HG03064 (cell line): ENCODE results near the gene GAS7.

Experiments used
- ATAC-seq: cut with Tn5 transposase; IDR thresholded peaks from one replicate; pipeline ENCODE4 v1.9.1; 2021; ENCODE audit warnings: low read depth; ENCODE audit not compliant: unreplicated experiment

Gene GAS7

DNA sequence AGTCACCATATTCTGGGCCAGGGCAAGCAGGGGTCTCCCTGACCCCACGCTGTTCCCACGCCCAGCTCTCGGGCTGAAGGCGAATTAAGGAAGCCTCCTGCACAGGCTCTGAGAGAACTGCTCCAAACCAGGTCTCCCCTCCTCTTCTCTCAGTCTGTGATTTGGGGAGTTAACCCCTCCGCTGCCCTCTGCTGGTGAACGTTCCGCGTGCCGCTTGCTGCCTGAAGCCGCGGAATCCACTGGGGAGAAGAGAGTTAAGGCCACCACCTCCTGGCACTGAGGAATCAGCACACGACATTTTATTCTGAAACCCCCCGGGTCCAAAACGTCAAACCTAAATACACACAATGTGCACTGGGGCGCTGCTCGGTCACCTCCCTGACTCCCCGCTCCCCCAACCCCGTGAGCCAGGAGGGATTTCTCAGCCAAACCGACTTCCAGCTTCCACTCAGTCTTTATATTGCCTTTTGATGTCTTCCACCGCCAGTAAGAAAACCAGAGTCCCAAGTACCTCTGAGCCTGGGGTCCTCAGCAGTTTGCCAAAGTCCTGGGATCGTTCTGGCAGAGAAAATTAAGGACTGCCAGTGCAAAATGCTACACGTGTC lies 238.9 kb downstream of the GAS7 start:
- ATAC-seq = no peak

DNA sequence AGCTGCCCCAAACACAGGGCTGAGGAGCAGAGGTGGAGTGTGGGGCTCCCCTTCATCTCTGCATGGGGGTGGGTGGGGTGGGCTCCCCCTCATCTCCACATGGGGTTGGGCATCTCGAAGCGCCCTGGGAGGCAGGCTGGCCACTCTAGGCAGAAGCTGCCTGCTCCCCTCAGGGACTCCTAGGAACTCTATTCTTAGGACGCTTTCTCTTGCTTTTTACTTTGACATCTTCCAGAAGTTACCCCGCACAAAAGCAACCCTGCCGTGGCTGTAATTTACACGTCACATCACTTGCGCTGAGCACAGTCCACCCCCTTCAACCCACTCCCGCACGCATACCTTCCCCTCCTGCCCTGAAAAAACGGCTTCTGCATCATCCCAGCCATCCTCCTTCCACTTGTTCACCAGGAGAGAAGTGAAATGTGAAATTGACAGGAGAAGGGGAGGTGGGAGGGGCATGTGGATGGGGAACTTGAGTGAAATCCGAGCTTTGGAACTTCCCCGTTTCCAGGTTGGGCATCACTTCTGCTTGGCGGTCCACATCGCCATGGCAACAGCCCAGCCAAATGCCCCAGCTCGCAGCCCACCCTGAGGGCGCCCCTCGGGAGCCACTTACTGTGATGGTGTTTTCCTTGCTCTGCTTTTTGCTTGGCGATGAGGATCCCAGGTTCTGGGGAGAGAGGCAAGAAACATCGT lies 239.7 kb downstream of the GAS7 start:
- no peak for ATAC-seq

DNA sequence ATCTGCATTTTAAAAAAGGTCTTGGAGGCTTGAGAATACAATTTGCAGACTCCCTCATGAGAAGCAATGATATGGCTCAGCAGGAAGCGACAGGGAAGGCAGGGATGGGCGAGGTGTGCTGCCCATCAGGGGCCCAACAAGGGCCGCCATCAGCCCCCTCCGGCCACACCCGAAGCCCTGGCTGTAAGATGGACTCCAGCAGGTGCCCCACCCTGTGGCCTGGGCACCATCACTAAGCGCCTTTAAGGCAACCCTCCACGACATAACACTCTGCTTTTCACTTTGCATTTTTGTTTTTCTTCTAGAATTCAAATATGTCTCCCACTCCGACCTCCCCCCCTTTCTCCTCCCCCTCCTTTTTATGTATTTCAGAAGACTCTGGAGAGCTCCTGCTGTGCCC lies 241.2 kb downstream of the GAS7 start:
- no peak for ATAC-seq

DNA sequence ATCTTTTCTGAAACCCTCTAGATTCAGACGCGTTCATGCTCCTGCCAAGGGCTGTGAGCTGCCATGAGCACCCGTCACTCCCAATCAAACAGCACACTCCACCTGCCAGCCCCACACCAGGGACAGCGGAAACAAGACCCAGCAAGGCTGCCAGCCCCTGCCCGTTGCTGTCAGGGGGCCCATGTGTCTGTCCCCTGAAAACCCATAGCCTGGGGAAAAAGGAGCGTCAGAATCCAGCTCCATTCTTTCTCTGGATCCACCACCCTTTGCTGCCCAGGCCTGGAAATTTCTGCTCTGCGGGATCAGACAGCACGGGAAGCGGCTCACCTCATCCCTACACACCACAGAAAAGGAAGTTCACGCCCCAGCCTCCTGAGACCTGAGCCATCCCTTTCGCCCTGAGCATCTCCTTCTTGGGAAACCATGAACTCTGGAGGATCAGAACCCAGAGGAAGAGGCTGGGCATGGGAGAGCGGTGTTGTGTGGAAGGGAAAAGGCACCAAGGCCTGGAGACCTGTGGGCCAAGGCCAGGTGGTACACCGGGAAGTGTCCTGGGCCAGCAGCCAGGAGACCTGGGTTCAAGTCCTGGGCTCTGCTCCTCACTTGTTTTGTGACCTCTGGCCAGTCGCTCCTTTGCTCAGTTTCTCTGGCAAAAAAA lies 241.8 kb downstream of the GAS7 start:
- ATAC-seq = no peak

DNA sequence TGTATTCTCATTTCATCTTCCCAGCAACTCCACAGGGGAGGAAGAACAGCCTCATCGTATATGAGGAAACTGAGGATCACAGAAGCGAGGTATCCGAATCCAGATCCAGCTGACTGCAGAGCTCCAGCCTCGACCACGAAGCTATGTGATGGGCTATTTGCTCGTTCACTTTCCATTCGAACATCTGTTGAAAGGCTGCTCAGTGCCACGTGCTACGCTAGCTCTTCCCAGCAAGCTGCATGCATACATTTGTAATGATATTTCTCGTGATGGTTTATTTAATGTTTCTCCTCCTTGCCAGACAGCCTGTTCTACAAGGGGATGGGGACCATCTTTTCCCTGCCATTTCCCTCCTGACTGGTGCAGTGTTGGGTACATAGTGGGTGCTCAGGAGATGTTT lies 244.9 kb downstream of the GAS7 start:
- ATAC-seq = no peak

DNA sequence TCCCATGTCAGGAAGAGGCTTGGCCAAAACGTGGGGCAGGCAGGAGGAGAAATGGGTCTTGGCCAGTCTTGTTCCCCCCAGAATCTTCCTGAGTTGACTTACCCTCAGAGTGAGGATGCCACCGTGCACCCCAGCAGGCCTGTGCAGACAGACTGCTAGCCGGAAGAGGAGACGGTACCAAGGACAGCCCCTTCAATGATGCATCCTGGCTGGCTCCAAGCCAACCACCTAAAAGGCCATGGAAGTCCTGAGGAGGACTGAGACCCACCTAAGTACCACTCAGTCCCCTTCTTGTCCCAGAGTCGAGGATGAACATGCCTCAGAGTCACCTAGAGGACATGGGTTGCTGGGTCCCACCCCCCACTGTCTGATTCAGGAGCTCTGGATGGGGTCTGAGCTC lies 246.6 kb downstream of the GAS7 start:
- no peak for ATAC-seq

DNA sequence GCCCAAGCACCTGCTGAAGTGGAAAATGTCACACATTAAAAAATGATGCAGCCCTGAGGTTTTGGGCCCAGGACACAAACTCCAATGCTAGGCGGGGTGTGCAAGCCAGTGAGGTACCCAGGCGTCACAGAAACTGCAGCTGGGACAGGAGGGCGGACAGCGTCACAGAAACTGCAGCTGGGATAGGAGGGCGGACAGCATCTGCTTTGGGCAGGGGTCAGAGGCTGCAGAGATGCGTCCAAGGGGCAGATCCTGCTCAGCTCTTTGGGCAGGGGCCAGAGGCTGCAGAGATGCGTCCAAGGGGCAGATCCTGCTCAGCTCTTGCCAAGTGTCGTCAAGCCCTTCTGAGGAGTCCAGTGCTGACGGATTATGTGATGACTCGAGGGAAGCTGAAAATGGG lies 249.5 kb downstream of the GAS7 start:
- ATAC-seq = no peak

DNA sequence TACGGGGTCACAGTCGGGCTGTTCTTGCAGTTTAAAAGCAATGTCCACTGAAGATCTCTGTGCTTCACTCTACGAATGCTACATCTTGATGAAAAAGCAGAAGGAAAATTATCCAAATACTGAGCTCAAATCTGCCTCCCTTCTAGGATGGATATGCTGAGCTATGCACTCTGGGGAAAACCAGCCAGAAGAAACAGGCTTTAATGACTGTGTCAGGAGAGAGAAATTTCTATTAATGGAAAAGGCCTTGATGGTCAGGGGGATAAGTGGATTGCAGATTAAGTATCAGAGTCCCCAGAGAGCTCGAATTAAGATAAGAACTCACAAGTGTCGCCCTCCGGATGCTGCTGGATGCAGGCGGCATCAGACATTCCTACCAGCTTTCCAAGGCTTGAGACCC lies 253.7 kb downstream of the GAS7 start:
- no peak for ATAC-seq

DNA sequence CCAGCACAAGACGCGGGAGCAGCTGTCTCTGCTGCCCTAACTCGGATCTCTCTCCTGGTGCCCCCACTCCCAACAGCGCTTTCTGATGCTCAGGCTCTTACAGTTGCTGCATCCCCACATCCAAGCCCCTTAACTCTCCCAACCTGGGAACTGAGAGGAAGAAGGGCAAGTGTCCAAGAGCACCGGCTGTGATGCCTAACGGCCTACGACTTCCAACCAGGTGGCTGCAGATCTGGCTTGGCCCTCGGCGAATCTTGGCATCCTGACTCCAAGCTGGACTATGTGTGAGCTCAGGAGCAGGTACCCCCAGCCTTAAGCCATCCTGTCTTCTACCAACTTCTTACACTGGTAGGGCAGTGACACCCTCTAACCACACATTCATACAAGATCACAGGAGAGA lies 255.1 kb downstream of the GAS7 start:
- ATAC-seq = no peak

DNA sequence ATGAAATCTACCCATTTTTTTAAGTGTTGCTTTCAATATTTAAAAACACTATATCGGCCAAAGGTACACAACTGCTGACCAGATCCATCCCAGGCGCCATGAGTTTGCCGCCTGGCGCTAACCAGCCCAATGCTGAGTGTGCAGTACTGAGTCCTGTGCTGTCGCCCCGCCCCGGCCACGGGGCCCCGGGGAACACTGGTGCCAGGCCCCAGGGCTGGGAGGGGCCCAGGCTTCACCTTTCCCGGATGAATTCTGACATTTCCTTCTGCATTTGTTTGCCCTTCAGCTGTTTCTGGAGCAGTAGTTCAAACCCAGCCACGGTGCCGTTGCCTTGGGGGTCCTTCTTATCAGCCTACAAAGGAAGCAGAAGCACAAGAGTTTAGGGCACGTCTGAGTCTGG lies 255.5 kb downstream of the GAS7 start:
- ATAC-seq = no peak

DNA sequence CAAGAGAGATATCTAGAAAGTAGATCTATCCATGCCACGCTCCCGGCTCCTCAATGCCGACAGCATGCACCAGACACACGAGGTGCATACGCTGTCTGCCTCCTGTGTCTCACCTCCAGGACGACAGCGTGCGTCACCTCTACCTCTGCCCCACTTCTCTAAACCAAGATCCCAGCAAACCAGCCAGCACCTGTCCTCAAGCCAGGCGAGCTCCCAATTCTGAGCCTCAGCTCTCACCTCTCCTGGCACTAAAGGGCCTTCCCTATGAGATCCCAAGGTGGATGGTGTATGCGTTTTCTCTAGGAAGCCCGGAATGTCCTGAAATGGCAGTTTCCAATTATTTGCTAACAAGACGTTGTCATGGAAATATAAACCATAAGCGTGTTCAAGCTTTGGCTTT lies 257.1 kb downstream of the GAS7 start:
- no peak for ATAC-seq

DNA sequence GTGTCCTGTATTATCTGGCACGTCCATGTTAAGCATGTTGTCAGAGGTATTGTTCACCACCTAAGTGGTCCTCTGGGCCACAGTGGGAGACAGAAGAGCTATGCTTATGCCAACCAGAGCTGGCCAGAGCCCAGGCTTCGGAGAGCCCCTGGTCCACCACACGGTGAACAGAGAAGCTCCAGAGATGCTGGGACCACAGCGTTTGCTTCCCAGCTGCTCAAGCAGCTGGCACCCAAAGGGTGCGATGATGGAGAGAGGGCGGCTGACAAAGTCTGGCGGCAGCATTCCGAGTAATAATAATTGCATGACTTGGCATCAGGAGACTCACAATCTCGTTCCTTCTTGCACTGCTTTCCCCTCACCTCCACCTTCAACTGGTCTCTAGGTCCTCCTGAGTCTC lies 257.6 kb downstream of the GAS7 start:
- ATAC-seq = no peak

DNA sequence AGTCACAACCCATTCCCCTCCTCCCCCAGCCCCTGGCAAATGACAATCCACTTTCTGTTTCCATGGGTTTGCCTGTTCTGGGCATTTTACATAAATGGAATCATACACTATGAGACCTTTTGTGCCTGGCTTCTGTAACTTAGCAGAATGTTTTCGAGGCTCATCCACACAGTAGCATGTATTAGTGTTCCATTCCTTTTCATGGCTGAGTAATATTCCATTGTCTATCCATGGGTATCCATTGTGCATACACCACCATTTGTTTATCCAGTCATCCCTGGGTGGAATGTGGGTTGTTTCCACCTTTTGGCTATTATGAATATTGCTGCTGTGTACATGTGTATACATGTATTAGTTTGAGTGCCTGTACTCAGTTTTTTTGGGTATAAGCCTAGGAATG lies 259.6 kb downstream of the GAS7 start:
- ATAC-seq = no peak

DNA sequence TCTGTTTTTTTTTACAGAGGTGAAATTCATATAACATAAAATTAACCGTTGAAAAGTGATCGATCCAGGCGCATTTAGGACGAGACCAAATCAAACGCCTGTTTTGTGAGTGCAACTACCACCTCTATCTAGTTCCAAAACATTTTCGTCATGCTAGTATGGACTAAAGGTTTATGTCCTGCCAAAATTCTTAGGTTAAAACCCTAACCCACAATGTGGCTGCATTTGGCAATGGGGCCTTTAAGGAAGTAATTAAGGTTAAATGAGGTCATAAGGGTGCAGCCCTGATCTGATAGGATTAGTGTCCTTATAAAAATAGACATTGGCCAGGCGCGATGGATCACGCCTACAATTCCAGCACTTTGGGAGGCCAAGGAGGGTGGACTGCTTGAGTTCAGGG lies 260.5 kb downstream of the GAS7 start:
- ATAC-seq = no peak

DNA sequence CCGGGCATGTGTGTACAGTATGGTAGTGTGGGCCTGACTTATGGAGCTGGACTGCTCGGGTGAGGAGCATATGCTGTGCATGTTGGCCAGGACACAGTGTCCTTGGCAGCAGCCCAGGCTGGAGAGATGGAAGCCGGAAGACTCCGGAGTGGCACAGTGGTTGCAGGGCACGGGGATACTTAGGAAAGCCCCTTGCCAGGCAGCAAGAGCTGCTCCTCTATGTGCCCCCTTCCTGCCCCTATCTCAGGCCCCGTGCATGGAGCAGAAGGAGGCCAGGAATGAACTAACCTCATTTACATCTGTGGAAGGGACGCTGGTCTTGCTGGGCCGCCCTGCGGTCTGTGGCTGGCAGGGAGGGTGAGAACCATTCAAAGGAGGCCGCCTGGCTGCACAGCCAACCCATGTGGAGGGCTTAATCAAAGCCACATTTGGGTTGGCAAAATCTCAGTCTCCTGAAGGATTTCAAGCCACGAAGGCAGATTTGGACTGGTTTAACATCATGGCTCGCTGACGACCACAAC lies 261.1 kb downstream of the GAS7 start:
- ATAC-seq = no peak

DNA sequence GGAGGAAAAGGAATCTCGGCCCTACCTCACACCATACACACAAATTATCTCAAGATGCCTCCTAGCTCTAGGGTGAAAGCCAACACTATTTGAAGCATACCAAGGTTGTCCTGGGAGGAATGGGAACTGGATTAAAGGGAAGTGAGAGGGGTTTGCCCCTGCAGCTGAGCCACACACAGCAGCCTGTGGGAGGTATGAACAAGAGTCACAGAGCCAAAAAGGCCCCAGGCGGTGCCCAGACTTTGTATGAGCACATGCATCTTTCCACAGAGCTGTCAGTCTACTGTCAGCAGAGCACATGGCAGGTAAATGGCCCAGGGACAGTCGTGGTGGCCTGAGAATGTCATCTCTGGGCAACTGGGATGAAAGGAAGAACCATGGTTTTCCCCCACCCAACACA lies 262.3 kb downstream of the GAS7 start:
- no peak for ATAC-seq

DNA sequence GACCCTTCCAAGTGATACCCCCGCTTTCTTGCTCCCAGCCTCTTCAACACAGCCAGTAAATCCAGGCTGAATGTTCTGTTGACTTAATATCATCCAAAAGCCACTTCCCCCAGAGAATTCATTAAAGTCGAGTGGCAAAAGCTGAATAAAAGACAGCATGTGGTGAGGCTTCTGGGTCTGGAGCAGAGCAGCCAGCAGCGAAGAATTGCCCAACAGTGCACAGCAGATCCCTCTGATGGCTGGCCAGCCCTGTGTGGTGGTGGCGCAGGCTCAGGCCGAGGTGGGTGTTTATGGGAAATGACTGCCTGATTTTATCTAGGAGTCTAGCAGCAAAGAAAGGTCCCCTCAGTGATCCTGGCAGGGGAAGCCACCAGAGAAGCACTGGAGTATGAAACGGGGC lies 263.0 kb downstream of the GAS7 start:
- no peak for ATAC-seq

DNA sequence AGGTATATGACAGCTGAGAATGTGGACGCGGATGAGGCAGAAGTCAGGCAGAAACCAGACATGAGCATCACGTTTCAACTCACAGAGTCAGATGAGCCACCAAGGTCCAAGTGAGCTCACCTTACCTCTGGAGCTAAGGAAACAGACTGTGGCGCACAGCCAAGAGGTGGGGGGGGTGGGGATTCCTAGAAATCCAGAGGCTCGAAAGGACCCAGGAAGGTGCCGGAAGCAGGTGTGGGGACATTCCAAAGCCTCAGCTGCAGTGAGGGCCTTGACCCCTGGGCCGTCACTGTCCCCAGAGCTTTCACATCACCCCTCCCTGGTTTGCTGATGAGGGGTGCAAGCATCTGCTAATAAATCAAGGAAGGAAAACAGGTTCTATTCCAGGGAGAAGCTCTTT lies 264.1 kb downstream of the GAS7 start:
- ATAC-seq = no peak

DNA sequence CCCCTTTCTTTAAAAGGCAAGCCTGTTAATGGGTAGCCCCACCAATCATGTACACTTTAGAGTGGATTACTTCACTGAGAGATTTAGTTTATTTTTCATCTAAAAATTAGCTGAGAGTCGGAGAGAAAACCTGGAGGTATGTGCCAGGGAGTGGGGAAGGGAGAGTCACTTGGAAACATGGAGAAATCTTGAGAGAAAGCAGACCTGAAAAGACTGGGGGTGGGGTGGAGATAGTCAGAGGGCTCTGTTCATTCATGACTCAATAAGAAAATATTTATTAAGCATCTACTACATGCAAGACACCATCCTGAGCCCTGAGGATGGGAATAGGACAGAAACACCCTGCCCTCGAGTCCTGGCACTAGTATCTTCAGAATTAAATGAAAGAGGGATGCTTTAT lies 265.9 kb downstream of the GAS7 start:
- ATAC-seq = no peak

DNA sequence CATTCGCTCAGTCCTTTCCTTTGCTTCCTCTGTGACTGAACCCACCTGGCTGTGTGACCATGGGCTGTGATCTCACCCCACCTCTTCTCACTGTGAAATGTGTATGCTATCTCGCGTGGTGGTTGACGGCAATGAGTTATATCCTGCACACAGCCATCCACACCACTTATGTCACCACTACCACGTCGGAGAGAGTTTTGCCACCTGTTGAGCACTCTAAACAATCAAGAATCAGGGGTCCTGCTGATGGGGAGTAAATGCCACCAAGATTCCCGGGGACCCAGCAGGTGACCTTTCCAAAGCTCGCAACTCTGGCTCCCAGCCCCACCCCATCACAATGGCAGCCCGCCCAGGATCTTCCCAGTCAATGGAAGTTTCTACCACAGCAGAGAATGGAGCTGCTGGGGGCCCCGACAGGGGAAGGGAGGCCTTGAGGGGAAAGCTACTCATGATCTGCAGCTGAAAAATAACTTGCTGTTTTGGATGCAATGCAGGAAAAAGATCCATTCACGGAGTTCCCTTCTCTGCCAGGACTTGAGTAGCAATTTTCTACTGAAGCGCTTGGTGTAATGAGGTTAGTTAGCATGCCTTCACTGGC lies 267.2 kb downstream of the GAS7 start:
- ATAC-seq = no peak

DNA sequence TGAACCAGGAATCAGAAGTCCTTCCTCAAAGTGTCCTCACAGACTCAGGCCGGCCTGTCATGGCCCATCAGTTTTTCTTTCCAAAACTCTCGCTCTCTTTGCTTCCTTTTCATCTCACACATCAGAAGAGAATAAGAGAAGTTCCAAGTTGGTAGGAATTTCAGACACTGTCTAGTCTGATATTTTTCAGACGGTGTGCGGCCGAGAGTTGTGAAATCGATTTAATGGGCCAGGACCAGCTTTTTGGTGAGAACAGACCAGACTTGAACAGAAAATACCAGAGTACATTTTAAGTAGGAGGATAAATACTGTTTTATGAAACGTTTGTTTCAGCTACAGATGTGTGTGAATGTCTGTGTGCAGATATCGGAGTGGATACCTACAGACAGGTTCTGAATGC lies 268.5 kb downstream of the GAS7 start:
- ATAC-seq = no peak
